ENCODE measurements around the gene AFAP1. TPM values are rescaled to one million over a fixed set of nuclear protein-coding genes. Genes with fewer than 3 reads are reported as not detected.

AFAP1 gene
- total and polyA plus RNA-seq, 2 of the 4 experiments (the other 2 are of a cell fraction) = 48.2 to 80.9 TPM

DNA sequence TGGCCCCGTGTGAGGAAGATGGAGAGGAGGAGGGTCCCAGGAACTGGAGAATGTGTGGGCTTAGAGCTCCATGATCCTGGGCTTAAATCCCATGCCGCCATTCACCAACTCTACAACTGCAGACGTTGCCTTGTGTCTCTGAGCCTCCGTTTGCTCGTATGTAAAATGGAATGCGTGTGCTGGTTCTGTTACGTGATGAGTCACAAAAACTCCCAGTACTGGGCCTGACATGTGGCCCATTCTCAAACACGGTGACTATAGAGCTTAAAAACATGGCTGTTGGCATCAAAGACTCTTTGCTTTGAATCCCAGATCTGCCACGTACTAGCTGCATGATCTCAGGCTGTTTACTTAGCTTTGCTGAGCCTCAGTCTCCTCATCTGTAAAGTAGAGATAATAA is 13.0 kb upstream of the AFAP1 start:
- in situ Hi-C loops (cut with MboI; ENCODE audit: low sequenced_read_pairs) = no loop called here
- ChIA-PET CTCF (interaction anchor here (0.8 kb wide), 1 partner anchor 850 kb away, joined by 3 read pairs; no protein-coding TSS in a partner anchor), POLR2A (ENCODE audit: unreplicated experiment) (no interaction called here)
- H2AK9ac ChIP-seq (replicated peaks; ENCODE audit: low read depth, low read length, poor library complexity) = no peak overlapping the region
- 88% methylated on average over 7 of the region's 9 CpGs; no CpG with 5 or more reads in 1 of the 2 experiments for WGBS, 2 experiments (ENCODE audit: extremely low coverage in 2 of 2, insufficient read length in 1 of 2)
- H3K27me3 ChIP-seq (ENCODE audit: control insufficient read depth, insufficient read depth, low read length) = no peaks in the 10 kb centered on the region
- H4K91ac ChIP-seq (ENCODE audit: insufficient read depth, low read depth, low read length) = no peak overlapping the region
- peaks cover 6% of the 10 kb centered on the region for H3K4me1 ChIP-seq (ENCODE audit: control insufficient read depth, insufficient read depth, low read length)
- no peak overlapping the region for H2AK5ac ChIP-seq (ENCODE audit: low read depth, low read length)
- intact Hi-C loops (cut with micrococcal nuclease) = no loop called here
- H3K79me1 ChIP-seq (ENCODE audit: low read depth in 1 of 2, low read length in 2 of 2) = peaks cover 0 to 4% of the 10 kb centered on the region in 2 experiments; a peak in 1 of 4 replicates
- H3K18ac ChIP-seq (ENCODE audit: low read depth, low read length) = no peak overlapping the region
- H2AFZ ChIP-seq (replicated peaks; ENCODE audit: low read length, poor library complexity) = no peak overlapping the region
- no peak overlapping the region for H2BK20ac ChIP-seq (ENCODE audit: low read depth, low read length)
- H3K9me3 ChIP-seq (ENCODE audit: control insufficient read depth, insufficient read depth, low read length) = 0 out of 2 replicates have a peak, but pooled peaks cover 2% of the 10 kb centered on the region
- H3K27ac ChIP-seq (ENCODE audit: insufficient read depth, low read length) = no peak overlapping the region
- H2BK15ac ChIP-seq (ENCODE audit: low read depth, low read length) = no peak overlapping the region
- H4K8ac ChIP-seq (ENCODE audit: low read depth in 2 of 2, low read length in 2 of 2) = no peak overlapping the region
- H3K4me3 ChIP-seq (ENCODE audit: insufficient read depth, low read depth, low read length) = no peak overlapping the region
- no peaks in the 10 kb centered on the region for H4K20me1 ChIP-seq (ENCODE audit: insufficient read depth, low read length)
- no peak overlapping the region for H4K5ac ChIP-seq (ENCODE audit: low read depth, low read length)
- peaks cover 10% of the 10 kb centered on the region for H3K9me1 ChIP-seq (ENCODE audit: insufficient read depth, low read length)
- H3K36me3 ChIP-seq (ENCODE audit: control insufficient read depth, insufficient read depth, low read length) = no peaks in the 10 kb centered on the region
- H3K56ac ChIP-seq (ENCODE audit: extremely low read depth, insufficient read depth, low read length) = no peak overlapping the region
- TF ChIP-seq NFE2L2 (IDR thresholded peaks at IDR 0.05; ENCODE audit: low read depth, low read length) = no peak
- TF ChIP-seq FOS (IDR thresholded peaks at IDR 0.05; ENCODE audit: low read depth, low read length) = no peak
- no peak overlapping the region for H3K14ac ChIP-seq (replicated peaks; ENCODE audit: low read depth, low read length)
- H3K4me2 ChIP-seq (ENCODE audit: low read depth, low read length) = no peak overlapping the region
- H3K9ac ChIP-seq (ENCODE audit: low read depth, low read length) = no peak overlapping the region
- BruUV-seq (replicated peaks) = no TSS peak
- no peak for ATAC-seq (ENCODE audit: low read depth)
- no peak for DNase-seq
- dilution Hi-C loops (cut with HindIII; ENCODE audit: low sequenced_read_pairs, unreplicated experiment) = no loop called here
- no peak overlapping the region for H2BK120ac ChIP-seq (ENCODE audit: low read depth, low read length)
- H2BK5ac ChIP-seq (ENCODE audit: low read depth, low read length, poor library complexity, severe bottlenecking) = no peak overlapping the region
- H3K4ac ChIP-seq (ENCODE audit: low read depth, low read length) = no peak overlapping the region
- no peak overlapping the region for H3K23ac ChIP-seq (ENCODE audit: low read depth, low read length)

Data from IMR-90 (cell line).